HG03469 (cell line): ENCODE data around the gene MRPL58.
"Not testable (repeated sequence)": the region's sequence is repeated elsewhere in the genome, so short reads cannot be mapped to it uniquely, and the experiment has no call there.

Experiments used
- ATAC-seq: cut with Tn5 transposase; IDR thresholded peaks from one replicate; pipeline ENCODE4 v1.9.1; 2021; ENCODE audit warnings: mild to moderate bottlenecking, moderate library complexity, moderate number of reproducible peaks; ENCODE audit not compliant: unreplicated experiment

The MRPL58 gene

GRCh38 chr17:75011401-75012095 is 922 bp upstream of the MRPL58 start:
- no peak for ATAC-seq

DNA sequence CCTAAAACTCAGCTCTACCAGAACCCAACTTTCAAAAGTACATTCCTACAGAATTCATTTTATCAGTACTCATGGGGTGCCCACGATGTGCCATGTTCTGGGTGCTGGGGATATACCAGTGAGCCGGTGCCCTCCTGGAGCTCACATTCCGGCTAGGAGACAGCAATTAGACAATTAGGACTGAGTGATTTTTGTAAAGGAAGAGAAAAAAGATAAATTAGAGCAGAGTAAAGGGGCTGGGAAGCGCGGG is 449 bp upstream of the MRPL58 start:
- no peak for ATAC-seq

DNA sequence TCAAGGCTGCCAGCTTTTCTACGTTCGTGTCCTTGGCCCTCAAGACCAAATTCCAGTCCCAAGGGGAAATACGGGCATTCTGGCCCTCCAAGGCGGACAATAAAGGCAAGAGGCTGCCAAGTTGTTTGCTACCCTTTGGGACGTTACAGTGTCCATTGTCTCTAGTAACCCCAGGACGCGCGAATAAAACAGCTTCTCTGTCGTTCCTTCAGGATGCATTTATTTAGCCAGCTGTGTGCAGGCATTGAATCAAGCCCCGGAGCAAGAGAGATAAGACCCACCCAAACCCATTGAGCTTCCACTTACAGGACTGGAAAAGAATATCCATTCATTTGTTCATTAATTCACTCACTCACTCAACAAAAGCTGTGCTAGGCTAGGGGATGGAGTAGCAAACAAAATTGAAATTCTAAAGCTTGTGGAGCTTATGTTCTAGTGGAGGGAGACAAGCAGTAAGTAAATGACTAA is 656 bp downstream of the MRPL58 start:
- no peak for ATAC-seq

DNA sequence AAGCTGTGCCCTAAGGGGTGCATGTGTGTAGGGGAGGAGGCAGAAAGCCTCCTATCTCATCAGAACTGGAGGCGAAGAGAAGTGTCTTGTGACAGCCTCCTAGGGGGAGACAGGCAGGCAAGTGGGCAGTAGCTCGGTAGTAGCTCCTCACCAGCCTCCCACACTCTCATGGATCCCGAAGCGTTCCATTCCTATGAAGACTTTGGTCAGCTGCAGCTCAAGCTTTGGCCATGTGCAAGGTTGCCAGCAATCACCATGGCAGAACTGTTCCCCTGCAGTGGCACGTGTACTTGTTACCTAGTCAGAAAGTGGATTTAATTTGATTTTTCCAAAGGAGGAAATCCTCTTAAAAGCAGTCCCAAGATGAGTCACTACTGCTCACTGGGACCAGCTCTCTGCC is 6.7 kb downstream of the MRPL58 start:
- no peak for ATAC-seq

DNA sequence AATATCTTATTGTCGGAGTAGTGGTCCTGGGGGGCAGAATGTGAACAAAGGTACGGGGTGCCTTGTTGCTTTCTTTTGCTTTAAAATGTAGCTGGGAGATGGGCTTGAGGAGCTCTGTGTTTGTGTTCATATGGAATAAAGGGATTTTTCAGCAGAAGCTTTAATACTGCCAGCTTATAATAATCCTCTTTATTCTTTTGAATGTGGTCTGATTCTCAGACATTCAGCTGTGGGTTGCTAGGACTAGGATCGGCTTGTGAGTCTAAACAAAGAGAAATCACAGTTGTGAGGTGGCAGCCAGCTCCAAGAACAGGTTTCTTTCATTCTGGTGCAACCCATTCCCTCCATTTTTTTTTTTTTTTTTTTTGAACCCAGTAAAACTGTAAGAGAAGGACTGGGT is 7.2 kb downstream of the MRPL58 start:
- no peak for ATAC-seq

- ATAC-seq, result no peak
Measured at GRCh38 chr17:75020331-75021110, 8.1 kb downstream of the MRPL58 start.

DNA sequence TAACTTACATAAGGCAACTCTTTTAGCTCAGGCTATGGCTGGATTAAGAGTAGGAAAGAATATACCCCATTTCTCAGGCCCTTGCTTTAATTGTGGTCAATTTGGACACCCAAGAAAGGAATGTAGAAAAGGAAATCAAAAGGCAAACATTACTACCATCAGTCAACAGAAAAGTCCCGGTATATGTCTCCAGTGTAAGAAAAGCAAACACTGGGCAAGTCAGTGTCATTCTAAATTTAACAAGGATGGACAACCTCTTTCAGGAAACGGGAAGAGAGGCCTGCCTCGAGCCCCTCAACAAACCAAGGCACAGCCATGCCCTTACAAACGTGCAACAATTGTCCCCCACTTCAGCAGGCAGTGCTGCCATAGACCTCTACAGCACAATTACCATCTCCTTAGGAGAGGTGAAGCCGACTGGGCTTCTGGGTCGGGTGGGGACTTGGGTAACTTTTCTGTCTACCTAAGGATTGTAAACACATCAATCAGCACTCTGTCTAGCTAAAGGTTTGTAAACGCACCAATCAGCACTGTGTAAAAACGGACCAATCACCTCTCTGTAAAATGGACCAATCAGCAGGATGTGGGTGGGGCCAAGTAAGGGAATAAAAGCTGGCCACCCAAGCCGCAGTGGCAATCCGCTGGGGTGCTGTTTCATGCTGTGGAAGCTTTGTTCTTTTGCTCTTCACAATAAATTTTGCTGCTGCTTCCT is 12.4 kb downstream of the MRPL58 start:
- ATAC-seq, result no peak

- not testable (repeated sequence) for ATAC-seq
Measured at GRCh38 chr17:75025398-75025734, 12.9 kb downstream of the MRPL58 start.

- ATAC-seq, result not testable (repeated sequence)
Measured at GRCh38 chr17:75026650-75027049, 14.2 kb downstream of the MRPL58 start.

DNA sequence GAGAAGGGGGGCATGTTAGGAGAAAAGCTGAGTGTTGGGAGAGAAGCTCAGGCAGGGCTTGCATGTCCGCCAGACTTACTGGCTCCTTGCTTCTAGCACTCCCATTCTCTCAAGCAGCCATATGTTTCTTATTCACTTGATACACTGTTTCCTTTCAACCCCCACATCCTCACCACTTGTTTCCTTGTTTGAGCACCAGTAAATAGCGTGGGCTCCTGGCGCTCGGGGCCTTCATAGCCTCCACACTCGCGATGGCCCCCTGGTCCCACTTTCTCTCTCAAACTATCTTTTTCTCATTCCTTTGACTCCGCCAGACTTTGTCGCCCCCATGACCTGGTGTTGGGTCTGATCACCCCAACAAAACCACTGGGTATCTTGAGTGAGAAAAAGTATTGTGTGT is 17.7 kb downstream of the MRPL58 start:
- no peak for ATAC-seq

GRCh38 chr17:75031972-75032719 is 19.7 kb downstream of the MRPL58 start:
- no peak for ATAC-seq

- no peak for ATAC-seq
Measured at GRCh38 chr17:75032720-75033280, 20.3 kb downstream of the MRPL58 start.

- no peak for ATAC-seq
Measured at GRCh38 chr17:75033346-75034235, 21.1 kb downstream of the MRPL58 start.

DNA sequence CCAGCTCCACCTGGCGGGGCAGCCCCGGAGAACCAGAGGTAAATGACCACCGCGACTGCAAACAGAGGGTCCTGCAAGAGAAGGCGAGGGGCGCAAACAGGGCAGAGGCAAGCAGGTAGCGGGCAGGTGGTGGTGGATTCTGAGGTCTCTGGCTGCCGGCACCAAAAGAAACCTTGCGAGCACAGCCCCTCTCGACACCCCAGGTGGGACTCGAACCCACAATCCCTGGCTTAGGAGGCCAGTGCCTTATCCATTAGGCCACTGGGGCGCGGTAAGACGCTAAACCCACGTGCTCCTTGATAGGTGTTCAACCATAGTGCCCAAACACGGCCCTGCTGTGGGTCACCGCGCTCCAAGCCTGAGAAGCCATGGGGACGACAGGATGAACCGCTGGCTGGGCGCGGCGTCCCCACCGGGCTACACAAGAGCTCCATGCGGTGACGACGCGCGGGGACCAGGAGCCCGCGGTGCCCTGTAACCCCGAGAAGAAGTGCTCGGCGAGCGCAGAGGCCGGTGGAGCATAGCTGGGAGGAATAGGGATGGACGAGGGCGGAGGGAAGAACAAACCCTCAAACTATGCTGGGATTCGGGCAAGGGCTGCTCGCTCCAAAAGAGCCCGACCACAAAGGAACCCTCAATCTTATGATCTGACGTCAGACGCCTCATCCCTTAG is 21.9 kb downstream of the MRPL58 start:
- ATAC-seq, result no peak

DNA sequence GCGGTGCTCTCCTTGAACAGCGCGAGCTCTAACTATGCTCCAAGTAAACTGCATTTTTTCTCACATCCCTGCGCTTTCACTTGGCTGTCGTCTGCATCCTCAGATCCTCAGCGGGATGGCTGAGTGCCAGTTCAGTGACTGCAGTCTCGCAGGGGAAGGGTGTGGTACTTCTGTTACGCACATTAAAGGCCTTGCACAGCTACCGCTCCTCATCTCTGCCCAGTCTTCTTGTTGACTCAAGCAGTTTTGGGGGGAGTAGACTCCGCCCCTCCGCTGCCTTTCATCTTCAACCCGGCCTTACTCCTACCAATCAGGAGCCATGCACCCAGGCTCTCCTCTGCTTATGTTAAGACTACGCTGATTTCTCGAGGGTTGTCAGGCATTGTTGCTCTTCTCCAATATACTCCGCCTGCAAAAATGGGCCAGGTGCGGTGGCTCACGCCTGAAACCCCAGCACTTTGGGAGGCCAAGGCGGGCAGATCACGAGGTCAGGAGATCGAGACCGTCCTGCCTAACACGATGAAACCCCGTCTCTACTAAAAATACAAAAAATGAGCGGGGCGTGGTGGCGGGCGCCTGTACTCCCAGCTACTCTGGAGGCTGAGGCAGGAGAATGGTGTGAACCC is 24.3 kb downstream of the MRPL58 start:
- ATAC-seq, result no peak

DNA sequence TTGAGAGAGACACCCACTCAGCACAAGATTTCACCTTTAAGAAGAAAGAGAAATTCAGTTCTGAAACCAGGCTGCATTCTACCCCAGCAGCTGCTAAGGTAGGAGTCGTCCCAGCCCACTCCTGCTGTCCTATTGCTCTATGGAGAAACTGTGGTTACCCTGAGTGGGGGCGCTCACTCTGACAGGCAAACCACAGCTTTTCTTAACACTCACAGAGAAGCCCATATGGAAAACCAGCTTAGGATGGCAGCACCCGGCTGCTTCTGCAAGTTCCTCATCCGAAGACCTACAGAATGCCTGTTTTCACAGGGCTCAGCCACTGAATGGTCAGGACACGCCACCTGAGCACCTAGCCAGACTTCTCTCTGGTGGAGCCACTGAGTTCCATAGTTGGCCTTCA is 26.8 kb downstream of the MRPL58 start:
- ATAC-seq, result no peak

DNA sequence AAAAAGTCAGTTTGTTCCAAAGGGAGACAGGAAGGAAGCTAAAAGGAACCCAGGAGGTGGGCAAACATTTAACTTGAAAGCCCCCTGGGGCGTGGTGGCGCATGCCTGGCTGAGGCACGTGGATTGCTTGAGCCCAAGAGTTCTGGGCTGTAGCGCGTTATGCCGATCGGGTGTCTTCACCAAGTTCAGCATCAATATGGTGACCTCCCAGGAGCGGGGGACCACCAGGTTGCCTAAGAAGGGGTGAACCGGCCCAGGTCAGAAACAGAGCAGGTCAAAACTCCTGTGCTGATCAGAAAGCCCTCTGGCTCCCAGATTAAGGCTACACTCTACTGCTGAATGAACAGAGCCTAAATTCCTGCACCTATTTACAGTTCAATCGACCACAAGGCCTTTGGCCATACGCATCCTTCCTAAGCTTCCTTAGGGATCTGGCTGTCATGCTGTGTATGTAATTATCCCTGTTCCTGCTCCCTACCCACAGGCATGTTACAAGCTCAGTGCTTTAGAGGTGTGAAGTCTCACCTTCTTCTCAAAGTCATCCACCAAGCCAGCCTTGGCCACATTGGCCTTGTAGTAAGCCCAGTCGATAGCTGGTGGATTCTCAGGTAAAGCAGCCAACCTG is 29.3 kb downstream of the MRPL58 start:
- no peak for ATAC-seq

DNA sequence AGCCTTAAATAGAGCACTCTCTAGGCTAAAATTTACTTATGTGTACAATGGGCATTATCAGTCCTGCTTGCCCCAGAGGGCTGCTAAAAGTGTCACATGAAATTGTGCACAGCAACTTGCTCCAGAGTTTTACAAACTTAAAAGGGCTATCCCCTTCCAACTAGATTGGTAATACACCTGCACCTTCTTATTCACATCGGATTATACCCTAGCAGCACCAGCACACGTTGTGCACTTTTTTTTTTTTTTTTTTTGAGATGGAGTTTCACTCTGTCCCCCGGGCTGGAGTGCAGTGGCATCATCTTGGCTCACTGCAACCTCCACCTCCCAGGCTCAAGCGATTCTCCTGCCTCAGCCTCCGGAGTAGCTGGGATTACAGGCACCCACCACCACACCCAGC is 31.3 kb downstream of the MRPL58 start:
- not testable (repeated sequence) for ATAC-seq

- no peak for ATAC-seq
Measured at GRCh38 chr17:75044716-75045115, 32.2 kb downstream of the MRPL58 start.
